GM18520 (cell line): Measurements from ENCODE around the gene VTI1A.
"Not testable (repeated sequence)": the region's sequence is repeated elsewhere in the genome, so short reads cannot be mapped to it uniquely, and the experiment has no call there.

Source experiments
- ATAC-seq: cut with Tn5 transposase; IDR thresholded peaks from one replicate; pipeline ENCODE4 v1.9.1; 2021; ENCODE audit not compliant: unreplicated experiment

VTI1A gene

GRCh38 chr10:112848868-112849430 is 401.9 kb downstream of the VTI1A start:
- ATAC-seq = no peak

- ATAC-seq = no peak
Measured at GRCh38 chr10:112849546-112849945, 402.5 kb downstream of the VTI1A start.

DNA sequence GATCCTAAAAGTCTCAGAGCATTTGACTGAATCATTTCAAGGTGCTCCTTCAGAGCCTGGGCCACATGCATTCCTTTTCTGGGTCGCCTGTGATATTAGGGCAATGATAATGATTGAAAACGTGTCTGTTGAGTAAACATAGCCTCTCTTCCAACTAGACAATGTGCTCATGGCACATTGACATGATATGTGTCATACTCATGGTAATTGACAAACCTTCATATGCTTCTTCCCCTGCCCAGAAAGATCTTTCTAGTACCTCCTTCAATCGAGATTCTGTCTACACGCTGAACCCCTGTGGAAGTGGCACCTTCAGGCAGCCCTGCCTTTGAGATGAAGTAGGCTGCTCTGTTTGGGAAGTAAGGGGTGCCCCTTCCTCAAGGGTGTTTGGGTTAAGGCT is 404.2 kb downstream of the VTI1A start:
- no peak for ATAC-seq

DNA sequence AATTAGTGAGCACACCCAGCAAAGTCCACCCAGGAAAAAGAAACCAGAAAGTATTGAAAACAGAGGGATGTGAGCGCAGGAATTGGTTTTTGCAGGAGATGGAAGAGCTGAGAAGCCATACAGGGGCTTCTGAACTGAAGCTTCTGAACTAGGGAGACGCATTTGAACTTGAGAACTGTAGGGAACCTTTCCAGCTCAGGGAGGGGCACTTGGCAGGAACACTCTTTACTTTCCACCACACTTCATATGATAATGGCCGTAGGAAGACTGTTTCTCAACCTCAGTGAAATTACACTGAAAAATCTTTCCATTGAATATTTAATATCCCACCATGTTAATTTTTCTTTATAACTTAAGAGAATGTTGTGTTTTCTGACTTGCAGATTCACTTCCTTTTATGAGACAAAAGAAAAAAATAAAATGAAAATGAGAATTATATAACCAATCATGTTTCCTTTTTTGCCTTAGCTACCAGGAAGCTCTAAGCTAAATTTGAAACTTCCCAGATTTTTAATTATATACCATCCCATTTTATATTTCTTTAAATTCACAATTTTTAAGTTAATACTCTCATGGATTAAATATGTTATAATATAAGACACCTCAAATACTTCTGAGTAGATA is 404.7 kb downstream of the VTI1A start:
- ATAC-seq = no peak

GRCh38 chr10:112852306-112852705 is 405.3 kb downstream of the VTI1A start:
- ATAC-seq = no peak

DNA sequence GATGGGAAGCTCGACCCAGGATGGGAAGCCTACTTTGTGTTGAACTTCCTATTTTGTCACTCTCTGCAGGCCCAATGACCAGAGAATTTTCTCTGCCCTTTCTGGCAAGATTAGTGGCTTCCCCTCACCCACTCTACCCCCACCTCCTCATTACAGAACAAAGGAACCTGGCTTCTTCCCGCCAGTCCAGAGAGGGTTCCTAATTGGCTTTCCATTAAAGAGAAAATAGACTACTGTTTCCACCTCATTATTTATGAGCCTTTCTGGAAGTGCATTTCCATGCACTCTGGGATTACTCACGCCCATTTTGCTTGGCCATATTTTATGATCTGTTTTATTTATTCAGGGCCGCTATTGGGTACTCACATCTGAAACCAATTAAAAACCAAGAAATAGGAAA is 408.1 kb downstream of the VTI1A start:
- no peak for ATAC-seq

DNA sequence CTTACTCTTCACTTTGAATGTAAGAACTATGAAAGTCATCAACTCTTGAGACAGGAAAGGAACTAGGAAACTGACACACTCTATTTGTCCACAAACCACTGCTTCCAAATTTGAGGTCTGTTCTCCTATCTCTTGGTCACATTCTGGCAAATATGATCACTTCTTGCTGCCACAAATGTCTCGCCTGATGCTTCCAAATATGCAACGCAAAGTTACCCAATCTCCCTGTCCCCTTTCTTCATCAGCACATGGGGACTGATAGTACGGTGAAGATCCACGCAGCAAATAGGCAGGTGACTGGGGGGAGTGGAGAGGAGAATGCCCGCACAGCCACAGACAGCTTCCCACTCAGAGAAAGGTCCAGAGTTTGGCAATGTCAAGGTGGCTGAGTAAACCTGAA is 410.5 kb downstream of the VTI1A start:
- no peak for ATAC-seq

GRCh38 chr10:112858986-112859651 is 412.1 kb downstream of the VTI1A start:
- ATAC-seq = no peak

DNA sequence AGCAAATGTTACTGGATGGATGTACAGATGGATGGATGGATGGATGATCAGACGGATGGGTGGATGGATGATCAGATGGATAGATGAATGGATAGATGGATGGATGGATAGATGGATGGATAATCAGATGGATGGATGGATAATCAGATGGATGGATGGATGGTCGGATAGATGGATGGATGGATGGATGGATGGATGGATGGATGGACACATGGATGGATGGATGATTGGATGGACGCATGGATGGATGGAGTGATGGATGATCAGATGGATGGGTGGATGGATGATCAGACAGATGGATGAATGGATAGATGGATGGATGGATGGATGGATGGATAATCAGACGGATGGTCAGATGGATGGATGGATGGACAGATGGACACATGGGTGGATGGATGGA is 412.8 kb downstream of the VTI1A start:
- ATAC-seq = no peak

DNA sequence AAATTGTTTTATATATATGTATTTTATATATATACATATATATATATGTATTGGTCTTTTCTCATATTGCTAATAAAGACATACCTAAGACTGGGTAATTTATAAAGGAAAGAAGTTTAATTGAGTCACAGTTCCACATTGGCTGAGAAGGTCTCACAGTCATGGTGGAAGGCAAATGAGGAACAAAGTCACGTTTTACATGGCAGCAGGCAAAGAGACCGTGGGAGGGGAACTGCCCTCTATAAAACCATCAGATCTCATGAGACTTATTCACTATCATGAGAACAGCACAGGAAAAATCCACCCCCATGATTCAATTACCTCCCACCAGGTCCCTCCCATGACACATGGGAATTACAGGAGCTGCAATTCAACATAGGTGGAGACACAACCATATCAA is 416.4 kb downstream of the VTI1A start:
- ATAC-seq = not testable (repeated sequence)
